Endothelial cell of umbilical vein (primary cell): Measurements from ENCODE around the gene PEX5. TPM values are rescaled to one million over a fixed set of nuclear protein-coding genes. Genes with fewer than 3 reads are reported as not detected.

Experiments used
- BruUV-seq: library from RNA; stranded (reverse); fragments of 400-500 nt; replicated peaks from 2 replicates; lab custom pipeline; 2021; lab: Mats Ljungman, UMichigan
- CTCF ChIA-PET: fragments of 300-600, 350-600 bp; sonication (Branson Sonifier 250); formaldehyde crosslinking; loops from one replicate; lab custom pipeline; 2021; ENCODE audit warnings: antibody characterized with exemption, inconsistent platforms; lab: Charles Lee
- POLR2A ChIA-PET: fragments of 300-600, 350-600 bp; sonication (Branson Sonifier 250); formaldehyde crosslinking; loops from one replicate; lab custom pipeline; 2021; ENCODE audit warnings: antibody characterized with exemption, inconsistent platforms; lab: Charles Lee
- DNase-seq: peaks from one replicate; pipeline ENCODE4 v3.0.0-alpha.2; 2011; ENCODE audit warnings: low read depth, low spot score
- FAIRE-seq: peaks from 2 replicates; lab custom pipeline; 2011; peaks lifted over from hg19 to GRCh38; lab: Jason Lieb, UNC
- H2AFZ ChIP-seq: 2 replicates; pipeline ENCODE4 v1.6.0; 2012; ENCODE audit warnings: low read depth, low read length, control low read depth, inconsistent platforms
- H3K27ac ChIP-seq: 2 replicates; pipeline ENCODE4 v1.5.1; 2011; ENCODE audit warnings: low read depth, mild to moderate bottlenecking, control low read depth, low read length, moderate library complexity; ENCODE audit not compliant: insufficient read depth
- H3K27me3 ChIP-seq, 2 experiments: 2 replicates each; pipeline versions ENCODE4 v1.6.0 to v1.6.1; 2011; ENCODE audit warnings: low read length in 2 of 2, mixed read lengths in 1 of 2; ENCODE audit not compliant: control insufficient read depth in 2 of 2, insufficient read depth in 2 of 2
- H3K36me3 ChIP-seq, 2 experiments: 2 replicates in 1 of 2; 3 replicates in 1 of 2; pipeline ENCODE4 v1.5.1; 2011; ENCODE audit warnings: low read length in 2 of 2, mild to moderate bottlenecking in 1 of 2, moderate library complexity in 1 of 2; ENCODE audit not compliant: control insufficient read depth in 2 of 2, insufficient read depth in 2 of 2; ENCODE audit errors: extremely low read depth in 1 of 2
- H3K4me1 ChIP-seq: 3 replicates; pipeline ENCODE4 v1.5.1; 2011; ENCODE audit warnings: mild to moderate bottlenecking, low read length; ENCODE audit not compliant: control insufficient read depth, insufficient read depth; ENCODE audit errors: extremely low read depth
- H3K4me2 ChIP-seq: 2 replicates; pipeline ENCODE4 v1.6.1; 2011; ENCODE audit warnings: low read length, control low read depth, mixed read lengths; ENCODE audit not compliant: insufficient read depth
- H3K4me3 ChIP-seq, 3 experiments: fragments of 200-600 bp in 1 of 3; sonication (generic), shearing (Covaris generic) in 1 of 3; replicated peaks in 1 of 3; 2 replicates each; pipeline ENCODE4 v1.5.1; 2011 to 2016; ENCODE audit warnings: control low read depth in 3 of 3, low read length in 3 of 3, mild to moderate bottlenecking in 2 of 3, inconsistent platforms in 1 of 3, low read depth in 1 of 3, moderate library complexity in 1 of 3; ENCODE audit not compliant: insufficient read depth in 1 of 3
- H3K79me2 ChIP-seq: 2 replicates; pipeline ENCODE4 v1.6.0; 2012; ENCODE audit warnings: low read length, inconsistent platforms; ENCODE audit not compliant: control insufficient read depth, insufficient read depth
- H3K9ac ChIP-seq: replicated peaks from 2 replicates; pipeline ENCODE3; 2011; ENCODE audit warnings: low read length, control low read depth; ENCODE audit not compliant: insufficient read depth; ENCODE audit errors: extremely low read depth
- H3K9me1 ChIP-seq: replicated peaks from 3 replicates; pipeline ENCODE4 v1.6.0; 2011; ENCODE audit warnings: mild to moderate bottlenecking, low read length; ENCODE audit not compliant: control insufficient read depth, insufficient read depth; ENCODE audit errors: extremely low read depth
- H3K9me3 ChIP-seq: replicated peaks from 2 replicates; pipeline ENCODE4 v1.5.1; 2012; ENCODE audit warnings: low read length, inconsistent platforms; ENCODE audit not compliant: control insufficient read depth, insufficient read depth
- H4K20me1 ChIP-seq: replicated peaks from 2 replicates; pipeline ENCODE3; 2011; ENCODE audit warnings: mild to moderate bottlenecking, low read length; ENCODE audit not compliant: control insufficient read depth, insufficient read depth; ENCODE audit errors: extremely low read depth
- EZH2 ChIP-seq: IDR thresholded peaks from 2 replicates; pipeline ENCODE4 v1.6.1; 2012; ENCODE audit warnings: borderline replicate concordance, low read depth, mild to moderate bottlenecking, moderate library complexity, low read length, inconsistent platforms; ENCODE audit not compliant: severe bottlenecking
- FOS ChIP-seq: IDR thresholded peaks from 2 replicates; pipeline ENCODE4 v1.6.1; 2011; ENCODE audit warnings: mild to moderate bottlenecking, low read length, moderate library complexity, borderline replicate concordance; ENCODE audit not compliant: insufficient read depth
- GATA2 ChIP-seq: IDR thresholded peaks from 2 replicates; pipeline ENCODE4 v1.7.0; 2011; ENCODE audit warnings: low read depth, mild to moderate bottlenecking, moderate library complexity, mixed read lengths, low read length; ENCODE audit not compliant: insufficient read length, insufficient read depth
- JUN ChIP-seq: IDR thresholded peaks from 2 replicates; pipeline ENCODE4 v1.6.1; 2011; ENCODE audit warnings: borderline replicate concordance, low read depth; ENCODE audit not compliant: insufficient read length, insufficient read depth
- MAX ChIP-seq: IDR thresholded peaks from 2 replicates; pipeline ENCODE4 v1.6.1; 2011; ENCODE audit not compliant: insufficient read depth, insufficient read length
- MYC ChIP-seq: IDR thresholded peaks from one replicate; pipeline ENCODE4 v1.6.1; 2011; ENCODE audit warnings: mild to moderate bottlenecking, low read depth, low read length
- POLR2A ChIP-seq: IDR thresholded peaks from 2 replicates; pipeline ENCODE4 v1.6.1; 2012; ENCODE audit warnings: low read depth, mild to moderate bottlenecking, control low read depth, low read length
- POLR2AphosphoS5 ChIP-seq: IDR thresholded peaks from 2 replicates; pipeline ENCODE4 v1.6.1; 2012; ENCODE audit warnings: low read depth, mild to moderate bottlenecking, control low read depth, low read length, moderate library complexity; ENCODE audit not compliant: insufficient read depth
- dilution Hi-C: fragments of 300-500 bp; cut with MboI; formaldehyde crosslinking; loops from one replicate; pipeline ENCODE4 v1.15.0; 2019; ENCODE audit warnings: low sequenced_read_pairs; ENCODE audit not compliant: extremely low pct_ligation_motif_present
- intact Hi-C: fragments of 100-400 bp; cut with micrococcal nuclease; formaldehyde crosslinking; loops from one replicate; pipeline ENCODE4 v1.10.0; 2022
- polyA plus RNA-seq, 4 experiments: library from polyadenylated mRNA; depleted of rRNA in 3 of 4; stranded (reverse) in 3 of 4; unstranded in 1 of 4; fragments of >200 nt; gene quantifications; 2 replicates each; pipeline versions ENCODE4 v1.2.1 to v1.2.3, GENCODE V29; 2011 to 2012; ENCODE audit warnings: missing spikeins in 1 of 4
- total RNA-seq: library from RNA; stranded (reverse); gene quantifications from 2 replicates; pipeline ENCODE4 v1.2.3, GENCODE V29; 2021
- TF ChIP-seq, protein P1 (sequence below), 2 donors: IDR thresholded peaks; 1 replicate in 1 of 2; 2 replicates in 1 of 2; pipeline ENCODE4 v1.5.1; 2011; ENCODE audit warnings: low read length in 2 of 2, mild to moderate bottlenecking in 2 of 2, moderate library complexity in 2 of 2, control low read depth in 1 of 2, inconsistent platforms in 1 of 2, low read depth in 1 of 2; ENCODE audit not compliant: insufficient read depth in 1 of 2; ENCODE audit errors: extremely low read depth in 1 of 2

The PEX5 gene
- total and polyA plus RNA-seq, 2 donors (not counting 3 experiments of a cell fraction or from before 2014, with no cell fraction given), result 12.9 to 32.3 TPM

DNA sequence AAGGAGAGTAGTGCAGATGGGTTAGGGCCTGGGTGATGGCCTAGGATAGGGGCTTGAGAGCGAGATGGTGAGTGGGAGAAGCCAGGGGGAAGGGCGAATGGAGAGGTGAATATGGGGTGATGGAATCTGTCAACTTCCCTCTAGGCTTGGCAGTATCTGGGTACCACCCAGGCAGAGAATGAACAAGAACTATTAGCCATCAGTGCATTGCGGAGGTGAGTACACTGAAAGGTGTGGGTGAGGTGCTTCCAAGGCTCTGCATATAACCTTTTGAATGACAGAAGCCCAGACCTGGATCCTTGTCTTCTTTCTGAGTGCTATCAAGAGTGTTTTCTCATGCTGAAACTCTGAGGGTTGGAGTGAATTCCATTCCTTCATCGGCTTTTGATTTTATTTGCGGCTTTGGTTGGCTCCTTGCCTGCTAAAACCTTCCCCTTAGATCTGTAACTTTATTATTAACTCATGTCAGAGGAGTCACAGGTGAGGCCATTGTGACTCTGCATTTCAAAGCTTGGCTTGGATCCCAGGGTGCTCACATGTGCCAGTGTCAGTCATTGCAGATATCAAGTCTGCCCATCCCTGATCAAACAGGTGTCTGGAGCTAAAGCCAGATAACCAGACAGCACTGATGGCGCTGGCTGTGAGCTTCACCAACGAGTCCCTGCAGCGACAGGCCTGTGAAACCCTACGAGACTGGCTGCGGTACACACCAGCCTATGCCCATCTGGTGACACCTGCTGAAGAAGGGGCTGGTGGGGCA, 18.6 kb downstream of the PEX5 start:
- FAIRE-seq, result no peak

More for the DNA sequence above, 18.6 kb downstream of the PEX5 start:
- dilution Hi-C loops, result no loop called here
- BruUV-seq, result no TSS peak
- no peaks in the 10 kb centered on the region for H3K9me3 ChIP-seq
- intact Hi-C loops, result no loop called here
- H4K20me1 ChIP-seq, result no peaks in the 10 kb centered on the region
- CTCF ChIA-PET, result interaction anchor here (1.4 kb wide), 1 partner anchor 12 kb away, joined by 5 read pairs; no protein-coding TSS in a partner anchor
- H3K27me3 ChIP-seq, result no peaks in the 10 kb centered on the region
- no peak overlapping the region for H3K27ac ChIP-seq
- no peaks in the 10 kb centered on the region for H3K79me2 ChIP-seq
- no peak overlapping the region for H3K4me2 ChIP-seq
- H3K9ac ChIP-seq, result no peak overlapping the region
- no peaks in the 10 kb centered on the region for H3K9me1 ChIP-seq
- POLR2A ChIA-PET, result no interaction called here
- H3K36me3 ChIP-seq, result peaks cover 7 to 20% of the 10 kb centered on the region in 2 experiments
- H3K4me3 ChIP-seq, result no peak overlapping the region
- no peaks in the 10 kb centered on the region for H3K4me1 ChIP-seq
- TF ChIP-seq, protein P1, sequence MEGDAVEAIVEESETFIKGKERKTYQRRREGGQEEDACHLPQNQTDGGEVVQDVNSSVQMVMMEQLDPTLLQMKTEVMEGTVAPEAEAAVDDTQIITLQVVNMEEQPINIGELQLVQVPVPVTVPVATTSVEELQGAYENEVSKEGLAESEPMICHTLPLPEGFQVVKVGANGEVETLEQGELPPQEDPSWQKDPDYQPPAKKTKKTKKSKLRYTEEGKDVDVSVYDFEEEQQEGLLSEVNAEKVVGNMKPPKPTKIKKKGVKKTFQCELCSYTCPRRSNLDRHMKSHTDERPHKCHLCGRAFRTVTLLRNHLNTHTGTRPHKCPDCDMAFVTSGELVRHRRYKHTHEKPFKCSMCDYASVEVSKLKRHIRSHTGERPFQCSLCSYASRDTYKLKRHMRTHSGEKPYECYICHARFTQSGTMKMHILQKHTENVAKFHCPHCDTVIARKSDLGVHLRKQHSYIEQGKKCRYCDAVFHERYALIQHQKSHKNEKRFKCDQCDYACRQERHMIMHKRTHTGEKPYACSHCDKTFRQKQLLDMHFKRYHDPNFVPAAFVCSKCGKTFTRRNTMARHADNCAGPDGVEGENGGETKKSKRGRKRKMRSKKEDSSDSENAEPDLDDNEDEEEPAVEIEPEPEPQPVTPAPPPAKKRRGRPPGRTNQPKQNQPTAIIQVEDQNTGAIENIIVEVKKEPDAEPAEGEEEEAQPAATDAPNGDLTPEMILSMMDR (IDR thresholded peaks at IDR 0.05; ENCODE audit: extremely low read depth in 1 of 2, insufficient read depth in 1 of 2, low read depth in 1 of 2, low read length in 2 of 2), result no peak
- no peak for TF ChIP-seq EZH2
- no peak for TF ChIP-seq MAX
- TF ChIP-seq FOS, result no peak
- no peak for TF ChIP-seq POLR2A
- no peak for TF ChIP-seq POLR2AphosphoS5
- no peak for TF ChIP-seq GATA2
- TF ChIP-seq JUN, result no peak
- TF ChIP-seq MYC, result no peak
- DNase-seq, result no peak
- no peak overlapping the region for H2AFZ ChIP-seq
